HEK293 (cell line): ENCODE data around the gene HSD3B2.

Source experiments
- CTCF ChIA-PET: fragments of 350-600 bp; formaldehyde crosslinking; extraction: SDS; loops from one replicate; lab custom pipeline; 2021; ENCODE audit warnings: antibody characterized with exemption; lab: Yijun Ruan, JAX
- POLR2A ChIA-PET: fragments of 300-600 bp; formaldehyde crosslinking; extraction: SDS; loops from one replicate; lab custom pipeline; 2020; ENCODE audit warnings: antibody characterized with exemption, inconsistent platforms; lab: Yijun Ruan, JAX
- H3K27ac ChIP-seq: fragments of 200-500 bp; sonication (Bioruptor generic); 2 replicates; pipeline ENCODE4 v1.5.1; 2014; ENCODE audit warnings: low read depth, low read length, control low read depth, inconsistent platforms; ENCODE audit errors: extremely low read depth
- H3K36me3 ChIP-seq, 2 experiments: fragments of 200-500 bp in 1 of 2; sonication (Bioruptor generic) in 1 of 2; 1 replicate in 1 of 2; 2 replicates in 1 of 2; pipeline ENCODE4 v1.5.1; 2014 to 2017; ENCODE audit warnings: inconsistent platforms in 2 of 2, low read length in 2 of 2; ENCODE audit not compliant: control insufficient read depth in 2 of 2, insufficient read depth in 1 of 2
- H3K4me1 ChIP-seq: fragments of 200-500 bp; sonication (Bioruptor generic); 2 replicates; pipeline ENCODE4 v1.5.1; 2014; ENCODE audit warnings: mild to moderate bottlenecking, low read length, inconsistent platforms; ENCODE audit not compliant: control insufficient read depth, insufficient read depth
- H3K4me3 ChIP-seq: 2 replicates; pipeline ENCODE4 v1.5.1; 2011; ENCODE audit warnings: low read depth, mild to moderate bottlenecking, control low read depth, low read length, moderate library complexity
- H3K9me3 ChIP-seq: fragments of 200-500 bp; sonication (Bioruptor generic); 2 replicates; pipeline ENCODE4 v1.5.1; 2014; ENCODE audit warnings: low read depth, low read length, inconsistent platforms; ENCODE audit not compliant: control insufficient read depth, insufficient read depth
- CTCF ChIP-seq: fragments of 450-650 bp; formaldehyde crosslinking; IDR thresholded peaks from 2 replicates; pipeline ENCODE4 v1.5.1; 2016; ENCODE audit warnings: missing biosample characterization, missing genetic modification characterization
- GFI1B ChIP-seq: fragments of 450-650 bp; formaldehyde crosslinking; IDR thresholded peaks from 2 replicates; pipeline ENCODE4 v1.5.1; 2016; ENCODE audit warnings: missing biosample characterization, missing genetic modification characterization
- GLIS2 ChIP-seq: fragments of 450-650 bp; formaldehyde crosslinking; IDR thresholded peaks from 2 replicates; pipeline ENCODE4 v1.5.1; 2016; ENCODE audit warnings: missing biosample characterization, missing genetic modification characterization
- HOXD13 ChIP-seq: sonication (generic); formaldehyde crosslinking; IDR thresholded peaks from 2 replicates; pipeline ENCODE4 v1.8.0; 2022; ENCODE audit warnings: missing genetic modification reagents, borderline replicate concordance
- PATZ1 ChIP-seq: fragments of 450-650 bp; formaldehyde crosslinking; IDR thresholded peaks from 2 replicates; pipeline ENCODE4 v1.5.1; 2016; ENCODE audit warnings: missing biosample characterization, missing genetic modification characterization
- PRDM6 ChIP-seq: fragments of 450-650 bp; formaldehyde crosslinking; IDR thresholded peaks from 2 replicates; pipeline ENCODE4 v1.5.1; 2017; ENCODE audit warnings: missing biosample characterization, missing genetic modification characterization
- SCRT2 ChIP-seq: fragments of 450-650 bp; formaldehyde crosslinking; IDR thresholded peaks from 2 replicates; pipeline ENCODE4 v1.5.1; 2016; ENCODE audit warnings: missing biosample characterization, missing genetic modification characterization
- ZNF114 ChIP-seq: fragments of 450-650 bp; formaldehyde crosslinking; IDR thresholded peaks from 2 replicates; pipeline ENCODE4 v1.5.0; 2017; ENCODE audit warnings: missing biosample characterization, missing genetic modification characterization
- ZNF155 ChIP-seq: fragments of 450-650 bp; formaldehyde crosslinking; IDR thresholded peaks from 2 replicates; pipeline ENCODE4 v1.5.1; 2016; ENCODE audit warnings: missing biosample characterization, missing genetic modification characterization
- ZNF211 ChIP-seq: fragments of 450-650 bp; formaldehyde crosslinking; IDR thresholded peaks from 2 replicates; pipeline ENCODE4 v1.5.1; 2016; ENCODE audit warnings: low read depth, missing biosample characterization, missing genetic modification characterization
- ZNF26 ChIP-seq: fragments of 450-650 bp; formaldehyde crosslinking; IDR thresholded peaks from 2 replicates; pipeline ENCODE4 v1.5.1; 2016; ENCODE audit warnings: missing biosample characterization, missing genetic modification characterization
- ZNF311 ChIP-seq: fragments of 450-650 bp; formaldehyde crosslinking; IDR thresholded peaks from 2 replicates; pipeline ENCODE4 v1.5.1; 2017; ENCODE audit warnings: missing biosample characterization, missing genetic modification characterization, borderline replicate concordance
- ZNF394 ChIP-seq: fragments of 450-650 bp; formaldehyde crosslinking; IDR thresholded peaks from 2 replicates; pipeline ENCODE4 v1.5.1; 2016; ENCODE audit warnings: missing biosample characterization, missing genetic modification characterization, mild to moderate bottlenecking, moderate library complexity, borderline replicate concordance
- ZNF449 ChIP-seq: fragments of 450-650 bp; formaldehyde crosslinking; IDR thresholded peaks from 2 replicates; pipeline ENCODE4 v1.5.1; 2017; ENCODE audit warnings: missing biosample characterization, mild to moderate bottlenecking, missing genetic modification characterization, moderate library complexity
- ZNF501 ChIP-seq: fragments of 450-650 bp; formaldehyde crosslinking; IDR thresholded peaks from 2 replicates; pipeline ENCODE4 v1.5.1; 2016; ENCODE audit warnings: missing biosample characterization, missing genetic modification characterization
- ZNF561 ChIP-seq: fragments of 450-650 bp; IDR thresholded peaks from 2 replicates; pipeline ENCODE4 v1.5.1; 2018; ENCODE audit warnings: missing biosample characterization, missing genetic modification characterization, borderline replicate concordance
- ZNF621 ChIP-seq: fragments of 450-650 bp; formaldehyde crosslinking; IDR thresholded peaks from 2 replicates; pipeline ENCODE4 v1.5.1; 2017; ENCODE audit warnings: missing biosample characterization, missing genetic modification characterization
- ZNF623 ChIP-seq: fragments of 450-650 bp; formaldehyde crosslinking; IDR thresholded peaks from 2 replicates; pipeline ENCODE4 v1.5.1; 2016; ENCODE audit warnings: missing biosample characterization, missing genetic modification characterization
- ZNF654 ChIP-seq: fragments of 450-650 bp; formaldehyde crosslinking; IDR thresholded peaks from 2 replicates; pipeline ENCODE4 v1.5.1; 2016; ENCODE audit warnings: low read depth, missing biosample characterization, missing genetic modification characterization

HSD3B2 gene

GRCh38 chr1:119470958-119471357, 56.0 kb downstream of the HSD3B2 start (continued):
- TF ChIP-seq HOXD13 (CRISPR knock-in tag) (no peak), ZNF654 (tag by site-specific recombination) (no peak), PATZ1 (tag by site-specific recombination) (no peak), ZNF623 (tag by site-specific recombination) (no peak), ZNF311 (tag by site-specific recombination) (no peak), SCRT2 (tag by site-specific recombination) (no peak)

- TF ChIP-seq ZNF449 (tag by site-specific recombination), result no peak
- TF ChIP-seq GLIS2 (tag by site-specific recombination), result no peak
- TF ChIP-seq ZNF561 (tag by site-specific recombination), result no peak
- TF ChIP-seq, all 188 proteins: peak for 0
- CTCF ChIA-PET, result interaction anchor here (0.6 to 1.3 kb wide), 2 partner anchors 23 to 659 kb away, joined by 3 to 5 read pairs; no protein-coding TSS in a partner anchor
- no peak overlapping the region for H3K4me3 ChIP-seq
- H3K4me1 ChIP-seq, result no peaks in the 10 kb centered on the region
- H3K27ac ChIP-seq, result no peak overlapping the region
- POLR2A ChIA-PET, result no interaction called here
- no peaks in the 10 kb centered on the region for H3K9me3 ChIP-seq
- H3K36me3 ChIP-seq, result no peaks in the 10 kb centered on the region
Measured at GRCh38 chr1:119471566-119471965, 56.6 kb downstream of the HSD3B2 start.

GRCh38 chr1:119472080-119472818, 57.3 kb downstream of the HSD3B2 start:
- no peaks in the 10 kb centered on the region for H3K9me3 ChIP-seq
- H3K27ac ChIP-seq, result no peak overlapping the region
- H3K4me1 ChIP-seq, result no peaks in the 10 kb centered on the region
- POLR2A ChIA-PET, result no interaction called here
- no peak overlapping the region for H3K4me3 ChIP-seq
- CTCF ChIA-PET, result interaction anchor here (0.5 to 1.3 kb wide), 4 partner anchors 16 to 99 kb away, joined by 3 to 5 read pairs (median 4); no protein-coding TSS in a partner anchor
- no peaks in the 10 kb centered on the region for H3K36me3 ChIP-seq
- TF ChIP-seq ZNF394 (tag by site-specific recombination), result no peak
- no peak for TF ChIP-seq ZNF449 (tag by site-specific recombination)
- no peak for TF ChIP-seq PRDM6 (tag by site-specific recombination)
- no peak for TF ChIP-seq ZNF211
- no peak for TF ChIP-seq CTCF (tag by site-specific recombination)
- no peak for TF ChIP-seq ZNF621 (tag by site-specific recombination)
- no peak for TF ChIP-seq ZNF501 (tag by site-specific recombination)
- no peak for TF ChIP-seq ZNF155 (tag by site-specific recombination)
- no peak for TF ChIP-seq ZNF26
- no peak for TF ChIP-seq ZNF114
- TF ChIP-seq GFI1B (tag by site-specific recombination), result no peak
